ENCODE results near the gene NOP58.

NOP58 gene

GRCh38 chr2:202249521-202250253 lies 15.9 kb upstream of the NOP58 start:
- Histone ChIP-seq H3K27me3 (peaks cover 0 to 5% of the 10 kb centered on the region in 2 donors), H3K27ac (no peak overlapping the region), H3K36me3 (no peaks in the 10 kb centered on the region), H3K4me3 (no peak overlapping the region), H3K4me1 (no peaks in the 10 kb centered on the region), H3K9me3 (no peaks in the 10 kb centered on the region)
- no peak for DNase-seq
- intact Hi-C loops (cut with DNase I; ENCODE audit: low total_unique reads): no loop called here
- TF ChIP-seq CTCF (IDR thresholded peaks at IDR 0.05): no peak

GRCh38 chr2:202251494-202251893 lies 14.1 kb upstream of the NOP58 start:
- no peak overlapping the region for H3K4me3 ChIP-seq
- DNase-seq: no peak
- TF ChIP-seq CTCF (IDR thresholded peaks at IDR 0.05): no peak
- intact Hi-C loops (cut with DNase I; ENCODE audit: low total_unique reads): no loop called here
- no peaks in the 10 kb centered on the region for H3K4me1 ChIP-seq
- H3K27ac ChIP-seq: no peak overlapping the region
- peaks cover 0 to 5% of the 10 kb centered on the region in 2 donors for H3K27me3 ChIP-seq
- H3K36me3 ChIP-seq: no peaks in the 10 kb centered on the region
- H3K9me3 ChIP-seq: no peaks in the 10 kb centered on the region

- H3K36me3 ChIP-seq: no peaks in the 10 kb centered on the region
- no peaks in the 10 kb centered on the region for H3K9me3 ChIP-seq
- DNase-seq: no peak
- no peak for TF ChIP-seq CTCF (IDR thresholded peaks at IDR 0.05)
- no peaks in the 10 kb centered on the region for H3K27me3 ChIP-seq
- intact Hi-C loops (cut with DNase I; ENCODE audit: low total_unique reads): no loop called here
- peaks cover 0 to 7% (median 0%) of the 10 kb centered on the region in 4 donors for H3K4me1 ChIP-seq
- no peak overlapping the region for H3K27ac ChIP-seq
- H3K4me3 ChIP-seq: no peak overlapping the region
These were observed 4.0 kb upstream of the NOP58 start for GRCh38 chr2:202261531-202261930.

GRCh38 chr2:202267495-202267894 lies 1.9 kb downstream of the NOP58 start:
- Histone ChIP-seq H3K36me3 (no peaks in the 10 kb centered on the region), H3K27me3 (no peaks in the 10 kb centered on the region), H3K4me1 (peaks cover 0 to 38% (median 11%) of the 10 kb centered on the region in 4 donors), H3K4me3 (peak overlapping the region; percentile 76 to 86), H3K9me3 (no peaks in the 10 kb centered on the region), H3K27ac (no peak overlapping the region)
- intact Hi-C loops (cut with DNase I; ENCODE audit: low total_unique reads): no loop called here
- no peak for TF ChIP-seq CTCF (IDR thresholded peaks at IDR 0.05)
- DNase-seq: no peak

- no peak for TF ChIP-seq CTCF (IDR thresholded peaks at IDR 0.05)
- intact Hi-C loops (cut with DNase I; ENCODE audit: low total_unique reads): no loop called here
- H3K4me1 ChIP-seq: peaks cover 0 to 36% (median 11%) of the 10 kb centered on the region in 4 donors
- no peak for DNase-seq
- no peaks in the 10 kb centered on the region for H3K36me3 ChIP-seq
- H3K4me3 ChIP-seq: no peak overlapping the region
- H3K27me3 ChIP-seq: no peaks in the 10 kb centered on the region
- no peaks in the 10 kb centered on the region for H3K9me3 ChIP-seq
- no peak overlapping the region for H3K27ac ChIP-seq
These were observed 4.0 kb downstream of the NOP58 start for GRCh38 chr2:202269585-202269984.

Data from tibial artery (tissue), 4 donors.